Measurements from ENCODE around the gene VCL.
A peak's percentile ranks its signal among the peaks of the same experiment; 100 is the strongest.
"Not testable (repeated sequence)": the region's sequence is repeated elsewhere in the genome, so short reads cannot be mapped to it uniquely, and the experiment has no call there.

VCL gene

DNA sequence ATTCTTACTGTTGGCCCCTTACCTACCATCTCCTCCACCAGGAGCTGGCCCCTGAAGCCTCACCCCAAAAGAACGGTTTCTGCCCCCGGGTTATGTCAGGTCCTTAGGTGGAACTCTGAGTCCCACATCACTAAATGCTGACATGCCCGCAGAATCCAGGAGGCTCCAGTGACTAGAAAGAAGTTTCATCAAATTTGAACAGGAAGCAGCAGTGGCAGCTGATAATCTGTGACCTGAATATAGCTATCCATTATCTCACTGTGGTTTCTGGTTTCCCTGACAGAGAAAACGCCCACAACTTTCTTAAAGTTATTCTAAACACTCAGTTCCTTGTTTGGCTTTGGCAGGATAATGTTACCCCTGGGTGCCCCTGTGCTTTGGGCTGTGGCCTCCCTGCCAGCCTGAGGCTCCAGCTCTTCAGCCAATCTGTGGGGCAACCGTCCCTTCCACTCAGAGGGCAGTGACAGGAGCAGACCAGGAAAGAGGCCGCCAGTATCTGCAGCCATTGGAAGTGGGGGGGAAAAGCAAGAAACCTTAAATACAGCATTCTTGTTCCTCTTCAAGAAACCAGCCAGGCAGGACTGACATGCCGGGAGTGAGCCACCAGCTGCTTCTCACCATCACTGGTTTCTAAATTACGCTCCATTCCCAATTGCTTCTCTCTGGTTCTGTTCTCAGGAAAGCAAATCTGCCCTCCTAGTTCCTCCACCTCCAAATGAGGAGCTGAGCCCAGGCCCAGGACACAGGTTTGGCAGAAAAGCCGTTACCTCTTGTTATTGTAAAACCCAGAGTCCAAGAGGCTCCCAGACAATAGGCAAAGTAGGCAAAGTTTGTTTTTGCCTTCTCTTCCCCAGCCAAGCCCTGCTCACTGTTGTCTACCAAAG, 41.2 kb upstream of the VCL start:
- no peak overlapping the region for H3K4me3 ChIP-seq
- no peak for DNase-seq (ENCODE audit: low spot score)
- H3K27ac ChIP-seq = peak overlapping the region; percentile 48 to 61
- TF ChIP-seq, protein P1, sequence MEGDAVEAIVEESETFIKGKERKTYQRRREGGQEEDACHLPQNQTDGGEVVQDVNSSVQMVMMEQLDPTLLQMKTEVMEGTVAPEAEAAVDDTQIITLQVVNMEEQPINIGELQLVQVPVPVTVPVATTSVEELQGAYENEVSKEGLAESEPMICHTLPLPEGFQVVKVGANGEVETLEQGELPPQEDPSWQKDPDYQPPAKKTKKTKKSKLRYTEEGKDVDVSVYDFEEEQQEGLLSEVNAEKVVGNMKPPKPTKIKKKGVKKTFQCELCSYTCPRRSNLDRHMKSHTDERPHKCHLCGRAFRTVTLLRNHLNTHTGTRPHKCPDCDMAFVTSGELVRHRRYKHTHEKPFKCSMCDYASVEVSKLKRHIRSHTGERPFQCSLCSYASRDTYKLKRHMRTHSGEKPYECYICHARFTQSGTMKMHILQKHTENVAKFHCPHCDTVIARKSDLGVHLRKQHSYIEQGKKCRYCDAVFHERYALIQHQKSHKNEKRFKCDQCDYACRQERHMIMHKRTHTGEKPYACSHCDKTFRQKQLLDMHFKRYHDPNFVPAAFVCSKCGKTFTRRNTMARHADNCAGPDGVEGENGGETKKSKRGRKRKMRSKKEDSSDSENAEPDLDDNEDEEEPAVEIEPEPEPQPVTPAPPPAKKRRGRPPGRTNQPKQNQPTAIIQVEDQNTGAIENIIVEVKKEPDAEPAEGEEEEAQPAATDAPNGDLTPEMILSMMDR (IDR thresholded peaks at IDR 0.05) = no peak

DNA sequence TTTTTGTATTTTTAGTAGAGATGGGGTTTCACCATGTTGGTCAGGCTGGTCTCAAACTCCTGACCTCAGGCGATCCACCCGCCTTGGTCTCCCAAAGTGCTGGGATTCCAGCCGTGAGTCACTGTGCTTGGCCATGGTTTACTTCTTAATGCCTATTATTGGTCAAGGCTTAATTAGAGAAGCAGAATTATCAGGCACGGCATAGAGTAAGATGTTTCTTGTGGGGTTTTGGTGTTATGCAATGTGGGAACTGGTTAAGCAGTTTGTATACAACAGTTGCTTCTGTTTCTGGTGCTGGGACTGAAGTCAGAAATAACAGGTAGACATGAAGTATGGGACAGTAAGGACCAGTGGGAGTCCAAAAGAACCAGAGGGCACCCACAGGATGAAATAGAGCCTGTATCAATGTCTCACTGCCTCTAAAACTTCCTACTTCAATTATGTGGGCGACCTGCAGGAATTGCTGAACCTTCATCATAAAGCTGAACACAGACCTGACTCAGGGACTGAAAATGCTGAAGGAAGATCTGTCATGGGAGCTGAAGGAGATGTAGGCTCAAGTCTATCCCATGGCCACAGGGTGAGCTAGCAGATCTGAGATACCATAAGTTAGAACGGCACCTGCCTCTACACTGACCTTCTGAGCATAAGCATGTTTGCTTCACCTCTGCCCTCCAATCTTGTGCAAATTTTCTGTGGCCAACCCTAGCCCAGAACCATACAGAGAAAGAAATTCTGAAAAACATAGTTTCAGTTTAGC, 38.3 kb upstream of the VCL start:
- TF ChIP-seq, protein P1 (IDR thresholded peaks at IDR 0.05) = no peak
- DNase-seq (ENCODE audit: low spot score) = no peak
- Histone ChIP-seq H3K27ac (no peak overlapping the region), H3K4me3 (no peak overlapping the region)

DNA sequence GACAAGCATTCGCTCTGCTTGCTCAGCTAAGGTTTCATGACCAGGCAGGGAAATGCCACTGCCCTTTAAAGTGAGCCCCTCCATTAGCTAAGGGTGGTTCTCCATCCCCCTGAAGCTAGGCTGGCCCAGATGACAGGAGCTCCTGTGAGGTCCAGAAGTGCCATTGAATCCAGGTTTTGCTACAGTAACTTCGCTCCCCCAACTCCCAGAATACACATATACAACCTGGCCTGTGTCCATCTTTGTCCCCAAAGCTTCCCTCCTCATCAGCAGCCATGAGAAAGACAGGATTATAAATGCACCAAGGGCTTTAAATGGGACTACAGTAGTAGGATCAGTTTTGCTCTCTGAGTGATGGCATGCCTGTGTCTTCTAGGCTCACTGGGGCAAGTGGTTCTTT, 35.5 kb upstream of the VCL start:
- Histone ChIP-seq H3K27ac (no peak overlapping the region), H3K4me3 (no peak overlapping the region)
- TF ChIP-seq, protein P1 (IDR thresholded peaks at IDR 0.05) = no peak
- DNase-seq (ENCODE audit: low spot score) = no peak

DNA sequence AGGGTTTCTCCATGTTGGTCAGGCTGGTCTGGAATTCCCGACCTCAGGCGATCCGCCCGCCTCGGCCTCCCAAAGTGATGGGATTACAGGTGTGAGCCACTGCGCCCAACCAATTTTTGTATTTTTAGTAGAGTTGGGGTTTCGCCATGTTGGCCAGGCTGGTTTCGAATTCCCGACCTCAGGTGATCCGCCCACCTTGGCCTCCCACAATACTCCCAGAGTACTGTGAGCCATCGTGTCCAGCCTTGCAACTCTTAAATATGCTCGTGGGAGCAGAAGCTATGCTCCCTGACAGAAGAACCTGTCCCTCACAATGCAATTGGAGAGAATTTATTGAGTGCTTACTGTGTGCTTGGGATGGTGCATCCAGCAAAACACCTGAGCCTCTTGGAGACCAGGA, 34.4 kb upstream of the VCL start:
- H3K27ac ChIP-seq; H3K4me3 ChIP-seq; DNase-seq (ENCODE audit: low spot score): not testable (repeated sequence)

DNA sequence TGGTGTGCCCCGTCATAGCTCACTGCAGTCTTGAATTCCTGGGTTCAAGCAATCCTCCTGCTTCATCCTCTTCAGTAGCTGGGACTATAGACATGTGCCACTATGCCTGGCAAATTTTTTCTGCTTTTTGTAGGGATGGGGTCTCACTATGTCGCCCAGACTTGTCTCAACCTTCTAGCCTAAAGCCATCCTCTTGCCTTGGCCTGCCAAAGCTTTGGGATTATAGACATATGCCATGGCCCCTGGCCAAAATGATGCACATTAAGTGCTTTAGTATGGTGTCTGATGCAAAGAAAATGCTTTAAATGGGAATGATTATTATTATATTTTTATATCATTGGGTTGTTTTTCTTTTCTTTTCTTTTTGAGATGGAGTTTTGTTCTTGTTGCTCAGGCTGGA, 33.2 kb upstream of the VCL start:
- no peak overlapping the region for H3K4me3 ChIP-seq
- TF ChIP-seq, protein P1 (IDR thresholded peaks at IDR 0.05) = no peak
- DNase-seq (ENCODE audit: low spot score) = no peak
- H3K27ac ChIP-seq = no peak overlapping the region

DNA sequence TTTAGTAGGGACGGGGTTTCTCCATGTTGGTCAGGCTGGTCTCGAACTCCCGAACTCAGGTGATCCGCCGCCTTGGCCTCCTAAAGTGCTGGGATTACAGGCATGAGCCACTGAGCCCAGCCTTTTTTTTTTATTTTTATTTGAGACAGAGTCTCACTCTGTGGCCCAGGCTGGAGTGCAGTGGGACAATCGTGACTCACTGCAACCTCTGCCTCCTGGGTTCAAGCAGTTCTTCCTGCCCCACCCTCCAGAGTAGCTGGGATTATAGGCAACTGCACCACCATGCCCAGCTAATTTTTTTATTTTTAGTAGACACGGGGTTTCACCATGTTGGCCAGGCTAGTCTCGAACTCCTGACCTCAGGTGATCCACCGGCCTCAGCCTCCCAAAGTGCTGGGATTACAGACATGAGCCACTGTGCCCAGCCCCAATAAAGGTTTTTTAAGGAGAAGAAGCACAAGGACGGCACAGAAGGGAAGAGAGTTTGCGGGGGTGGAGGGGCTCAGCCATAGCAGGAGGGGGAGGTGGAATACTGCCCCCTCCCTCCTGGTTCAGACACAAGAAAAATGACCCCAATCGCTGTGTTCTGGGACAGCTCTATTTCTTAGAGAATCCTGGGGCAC, 32.5 kb upstream of the VCL start:
- DNase-seq (ENCODE audit: low spot score) = not testable (repeated sequence)
- Histone ChIP-seq H3K27ac (peak overlapping the region; percentile 90), H3K4me3 (peak overlapping the region; percentile 53)

DNA sequence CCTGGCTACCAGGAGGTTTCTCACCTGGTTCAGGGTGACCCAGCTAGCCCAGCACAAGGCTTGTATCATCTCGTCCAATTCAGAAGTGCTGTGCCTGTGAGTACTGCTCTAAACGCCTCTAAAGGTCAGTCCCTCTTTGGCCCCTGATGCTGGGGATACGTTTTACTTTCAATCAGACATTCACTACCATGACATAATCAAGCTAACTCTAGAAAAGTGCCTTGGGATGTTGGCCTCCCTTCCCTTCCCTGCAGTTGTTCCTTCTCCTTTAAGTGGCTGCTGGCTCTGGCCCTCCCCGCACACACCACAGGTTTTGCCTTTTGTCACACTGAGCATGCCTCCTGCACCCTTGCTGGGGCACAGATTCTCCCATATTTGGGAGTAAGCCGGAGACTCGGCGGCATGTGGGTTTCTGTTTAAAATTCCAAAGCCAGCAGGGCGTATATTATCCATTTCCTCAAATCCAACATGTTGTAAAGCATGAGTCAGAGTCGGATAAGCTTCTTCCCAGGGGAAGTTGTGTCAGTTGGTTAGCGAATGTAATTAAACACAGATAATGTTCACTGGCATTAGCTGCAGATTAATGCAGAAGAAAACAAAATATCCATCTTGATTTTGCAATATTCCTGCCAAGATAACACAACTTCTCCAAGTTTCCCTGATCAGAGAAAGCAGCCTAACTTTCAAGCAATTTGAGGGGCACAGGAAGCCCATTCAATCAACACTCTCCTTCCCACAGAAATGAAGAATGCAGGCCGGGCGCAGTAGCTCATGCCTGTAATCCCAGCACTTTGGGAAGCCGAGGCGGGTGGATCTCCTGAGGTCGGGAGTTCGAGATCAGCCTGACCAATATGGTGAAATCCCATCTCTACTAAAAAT, 31.8 kb upstream of the VCL start:
- Histone ChIP-seq H3K4me3 (peak overlapping the region; percentile 53), H3K27ac (peak overlapping the region; percentile 90)
- TF ChIP-seq, protein P1 (IDR thresholded peaks at IDR 0.05) = no peak
- peak; percentile 95 for DNase-seq (ENCODE audit: low spot score)

Measured in coronary artery (tissue), 2 donors.